PFSK-1 (cell line): ENCODE data around the gene ARHGEF37.

Source experiments
- POLR2AphosphoS5 ChIP-seq: IDR thresholded peaks from 2 replicates; pipeline ENCODE4 v1.6.1; 2012; ENCODE audit warnings: low read depth, mild to moderate bottlenecking, control low read depth, low read length, moderate library complexity
- SIN3A ChIP-seq: IDR thresholded peaks from 2 replicates; pipeline ENCODE4 v1.6.1; 2012; ENCODE audit warnings: mild to moderate bottlenecking, low read length, moderate library complexity, borderline replicate concordance; ENCODE audit not compliant: insufficient read depth

GRCh38 chr5:149628221-149628620 is 46.9 kb downstream of the ARHGEF37 start:
- no peak for TF ChIP-seq SIN3A
- TF ChIP-seq POLR2AphosphoS5, result no peak
